Peyer's patch (tissue), 4 donors: ENCODE data around the gene ACTL6A. TPM values are rescaled to one million over a fixed set of nuclear protein-coding genes. Genes with fewer than 3 reads are reported as not detected.

Source experiments
- DNase-seq, 3 donors: peaks; one replicate each; pipeline ENCODE4 v3.0.0-alpha.2; 2017 to 2019
- H3K27ac ChIP-seq, 4 donors: fragments of 200-600 bp; sonication (generic); one replicate each; pipeline ENCODE4 v1.5.1; 2016 to 2019
- H3K27me3 ChIP-seq, 2 donors: fragments of 200-600 bp; sonication (generic); one replicate each; pipeline ENCODE4 v1.5.1; 2019
- H3K36me3 ChIP-seq, 3 donors: fragments of 200-600 bp; sonication (generic); one replicate each; pipeline ENCODE4 v1.5.1; 2016 to 2019
- H3K4me1 ChIP-seq, 4 donors: fragments of 200-600 bp; sonication (generic); one replicate each; pipeline ENCODE4 v1.5.1; 2016 to 2019
- H3K4me3 ChIP-seq, 4 donors: fragments of 200-600 bp; sonication (generic); 1 replicate in 3 of 4; 2 replicates in 1 of 4; pipeline ENCODE4 v1.5.1; 2016 to 2019; ENCODE audit warnings: mild to moderate bottlenecking in 1 of 4
- H3K9me3 ChIP-seq, 4 donors: fragments of 200-600 bp; sonication (generic); one replicate each; pipeline ENCODE4 v1.5.1; 2016 to 2019; ENCODE audit warnings: mild to moderate bottlenecking in 1 of 4
- CTCF ChIP-seq, 6 experiments: fragments of 450-650 bp in 4 of 6; fragments of 200-600 bp in 2 of 6; sonication (generic) in 1 of 6; IDR thresholded peaks; one replicate each; pipeline ENCODE4 v1.5.1; 2017 to 2019; ENCODE audit warnings: antibody characterized with exemption in 6 of 6, mild to moderate bottlenecking in 3 of 6, moderate library complexity in 1 of 6
- POLR2A ChIP-seq, 2 donors: fragments of 450-650 bp; IDR thresholded peaks; one replicate each; pipeline ENCODE4 v1.5.1; 2017; ENCODE audit warnings: antibody characterized with exemption in 2 of 2, mild to moderate bottlenecking in 2 of 2, moderate library complexity in 2 of 2
- total RNA-seq, 4 donors: library from RNA; depleted of rRNA; stranded (reverse); fragments of >200 nt; gene quantifications; one replicate each; pipeline ENCODE4 v1.1.0, GENCODE V29; 2016

The ACTL6A gene
- total RNA-seq, 4 donors from 2014 or later: 35.7 to 59.4 (median 36.5) TPM

- no peaks in the 10 kb centered on the region for H3K36me3 ChIP-seq
- no peaks in the 10 kb centered on the region for H3K27me3 ChIP-seq
- H3K4me3 ChIP-seq: no peak overlapping the region
- H3K9me3 ChIP-seq: no peaks in the 10 kb centered on the region
- TF ChIP-seq POLR2A (IDR thresholded peaks at IDR 0.05) (no peak), CTCF (IDR thresholded peaks at IDR 0.05) (no peak)
- no peak overlapping the region for H3K27ac ChIP-seq
- peaks cover 0 to 5% (median 0%) of the 10 kb centered on the region in 4 donors for H3K4me1 ChIP-seq
- no peak for DNase-seq
Measured at GRCh38 chr3:179531576-179531975, 31.1 kb upstream of the ACTL6A start.

GRCh38 chr3:179533274-179533673 lies 29.5 kb upstream of the ACTL6A start:
- TF ChIP-seq CTCF (IDR thresholded peaks at IDR 0.05): no peak
- TF ChIP-seq POLR2A (IDR thresholded peaks at IDR 0.05): no peak
- no peaks in the 10 kb centered on the region for H3K4me1 ChIP-seq
- no peaks in the 10 kb centered on the region for H3K36me3 ChIP-seq
- H3K27me3 ChIP-seq: no peaks in the 10 kb centered on the region
- H3K4me3 ChIP-seq: no peak overlapping the region
- no peak for DNase-seq
- H3K9me3 ChIP-seq: no peaks in the 10 kb centered on the region
- no peak overlapping the region for H3K27ac ChIP-seq

GRCh38 chr3:179536256-179536655 lies 26.5 kb upstream of the ACTL6A start:
- H3K4me1 ChIP-seq: no peaks in the 10 kb centered on the region
- TF ChIP-seq CTCF (IDR thresholded peaks at IDR 0.05) (no peak), POLR2A (IDR thresholded peaks at IDR 0.05) (no peak)
- DNase-seq: no peak

GRCh38 chr3:179541094-179541493 lies 21.6 kb upstream of the ACTL6A start:
- no peak for DNase-seq
- no peak overlapping the region for H3K27ac ChIP-seq
- TF ChIP-seq POLR2A (IDR thresholded peaks at IDR 0.05) (no peak), CTCF (IDR thresholded peaks at IDR 0.05) (no peak)
- H3K27me3 ChIP-seq: no peaks in the 10 kb centered on the region
- no peaks in the 10 kb centered on the region for H3K36me3 ChIP-seq
- no peaks in the 10 kb centered on the region for H3K9me3 ChIP-seq
- H3K4me3 ChIP-seq: no peak overlapping the region
- no peaks in the 10 kb centered on the region for H3K4me1 ChIP-seq

More at GRCh38 chr3:179536256-179536655, 26.5 kb upstream of the ACTL6A start:
- no peak overlapping the region for H3K4me3 ChIP-seq
- H3K36me3 ChIP-seq: no peaks in the 10 kb centered on the region
- H3K27me3 ChIP-seq: no peaks in the 10 kb centered on the region
- no peaks in the 10 kb centered on the region for H3K9me3 ChIP-seq
- H3K27ac ChIP-seq: no peak overlapping the region

GRCh38 chr3:179541596-179541995 lies 21.1 kb upstream of the ACTL6A start:
- Histone ChIP-seq H3K36me3 (no peaks in the 10 kb centered on the region), H3K9me3 (no peaks in the 10 kb centered on the region), H3K4me3 (no peak overlapping the region), H3K27me3 (no peaks in the 10 kb centered on the region), H3K27ac (no peak overlapping the region), H3K4me1 (no peaks in the 10 kb centered on the region)
- no peak for DNase-seq
- TF ChIP-seq POLR2A (IDR thresholded peaks at IDR 0.05) (no peak), CTCF (IDR thresholded peaks at IDR 0.05) (no peak)

GRCh38 chr3:179542375-179542774 lies 20.4 kb upstream of the ACTL6A start:
- Histone ChIP-seq H3K4me3 (no peak overlapping the region), H3K27me3 (no peaks in the 10 kb centered on the region), H3K4me1 (no peaks in the 10 kb centered on the region), H3K36me3 (no peaks in the 10 kb centered on the region), H3K27ac (no peak overlapping the region), H3K9me3 (no peaks in the 10 kb centered on the region)
- no peak for DNase-seq
- no peak for TF ChIP-seq POLR2A (IDR thresholded peaks at IDR 0.05)
